Breast epithelium (tissue), 4 donors: ENCODE measurements around the gene COQ9. TPM values are rescaled to one million over a fixed set of nuclear protein-coding genes. Genes with fewer than 3 reads are reported as not detected.

Experiments
- DNase-seq, 2 donors: peaks; one replicate each; pipeline ENCODE4 v3.0.0-alpha.2; 2019; ENCODE audit warnings: low spot score in 2 of 2
- H3K27ac ChIP-seq, 2 donors: fragments of 200-600 bp; sonication (generic) in 1 of 2; one replicate each; pipeline ENCODE4 v1.5.1; 2016 to 2019; ENCODE audit warnings: mild to moderate bottlenecking in 1 of 2
- H3K27me3 ChIP-seq, 2 donors: fragments of 200-600 bp; sonication (generic) in 1 of 2; one replicate each; pipeline versions ENCODE4 v1.5.1 to v1.6.0; 2017 to 2019; ENCODE audit warnings: control low read depth in 1 of 2, mild to moderate bottlenecking in 1 of 2
- H3K36me3 ChIP-seq: fragments of 200-600 bp; one replicate; pipeline ENCODE4 v1.5.1; 2019
- H3K4me1 ChIP-seq, 2 donors: fragments of 200-600 bp; sonication (generic); one replicate each; pipeline ENCODE4 v1.5.1; 2016 to 2019; ENCODE audit warnings: control low read depth in 1 of 2
- H3K4me3 ChIP-seq, 3 donors: fragments of 200-600 bp; sonication (generic); 1 replicate in 2 of 3; 2 replicates in 1 of 3; pipeline ENCODE4 v1.5.1; 2016 to 2019; ENCODE audit warnings: mild to moderate bottlenecking in 3 of 3, moderate library complexity in 2 of 3
- H3K9me3 ChIP-seq, 2 donors: fragments of 200-600 bp; sonication (generic) in 1 of 2; one replicate each; pipeline ENCODE4 v1.5.1; 2016 to 2019; ENCODE audit warnings: control low read depth in 1 of 2
- CTCF ChIP-seq, 3 donors: fragments of 450-650 bp; IDR thresholded peaks; one replicate each; pipeline ENCODE4 v1.5.1; 2016 to 2017; ENCODE audit warnings: antibody characterized with exemption in 3 of 3, mild to moderate bottlenecking in 3 of 3, moderate library complexity in 3 of 3
- POLR2A ChIP-seq: fragments of 450-650 bp; IDR thresholded peaks from one replicate; pipeline ENCODE4 v1.6.1; 2016; ENCODE audit warnings: antibody characterized with exemption, mild to moderate bottlenecking, moderate library complexity
- POLR2AphosphoS5 ChIP-seq, 3 donors: sonication (generic); formaldehyde crosslinking; IDR thresholded peaks; one replicate each; pipeline ENCODE4 v1.6.1; 2017; ENCODE audit warnings: antibody characterized with exemption in 3 of 3
- intact Hi-C: fragments of 100-400 bp; cut with DNase I; formaldehyde crosslinking; loops from one replicate; pipeline ENCODE4 v1.15.1; 2023; ENCODE audit warnings: low total_unique reads
- total RNA-seq, 3 donors: library from RNA; depleted of rRNA; stranded (reverse); fragments of >200 nt; gene quantifications; one replicate each; pipeline ENCODE4 v1.1.0, GENCODE V29; 2016

The COQ9 gene
- total RNA-seq, 3 donors from 2014 or later = 36.0 to 42.6 (median 40.7) TPM

DNA sequence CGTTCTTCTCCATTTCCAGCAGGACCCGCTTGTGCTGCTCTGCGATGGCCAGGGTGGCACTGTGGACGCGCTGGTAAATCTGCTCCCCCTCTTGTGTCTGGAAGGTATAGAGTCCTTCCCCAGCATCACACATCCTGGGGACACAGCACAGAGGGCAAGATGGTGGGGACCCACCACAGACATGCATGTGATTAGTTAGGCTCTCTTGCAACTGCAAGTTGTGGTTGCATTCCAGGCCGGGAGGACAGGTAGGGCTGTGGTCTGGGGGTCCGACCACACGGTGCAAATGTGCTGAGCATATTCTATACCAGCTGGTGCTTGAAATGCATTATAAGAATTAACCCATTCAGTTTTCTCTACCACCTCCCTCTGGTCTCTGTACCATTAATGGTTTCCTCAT is 26.6 kb downstream of the COQ9 start:
- H3K4me1 ChIP-seq = peaks cover 0 to under 1% of the 10 kb centered on the region in 2 donors
- DNase-seq = no peak
- peaks cover 3% of the 10 kb centered on the region for H3K36me3 ChIP-seq
- H3K4me3 ChIP-seq = no peak overlapping the region
- TF ChIP-seq POLR2A = no peak
- TF ChIP-seq CTCF (IDR thresholded peaks at IDR 0.05) = no peak
- TF ChIP-seq POLR2AphosphoS5 (IDR thresholded peaks at IDR 0.05) = no peak
- no peaks in the 10 kb centered on the region for H3K27me3 ChIP-seq
- no peaks in the 10 kb centered on the region for H3K9me3 ChIP-seq
- intact Hi-C loops = no loop called here
- H3K27ac ChIP-seq = no peak overlapping the region

DNA sequence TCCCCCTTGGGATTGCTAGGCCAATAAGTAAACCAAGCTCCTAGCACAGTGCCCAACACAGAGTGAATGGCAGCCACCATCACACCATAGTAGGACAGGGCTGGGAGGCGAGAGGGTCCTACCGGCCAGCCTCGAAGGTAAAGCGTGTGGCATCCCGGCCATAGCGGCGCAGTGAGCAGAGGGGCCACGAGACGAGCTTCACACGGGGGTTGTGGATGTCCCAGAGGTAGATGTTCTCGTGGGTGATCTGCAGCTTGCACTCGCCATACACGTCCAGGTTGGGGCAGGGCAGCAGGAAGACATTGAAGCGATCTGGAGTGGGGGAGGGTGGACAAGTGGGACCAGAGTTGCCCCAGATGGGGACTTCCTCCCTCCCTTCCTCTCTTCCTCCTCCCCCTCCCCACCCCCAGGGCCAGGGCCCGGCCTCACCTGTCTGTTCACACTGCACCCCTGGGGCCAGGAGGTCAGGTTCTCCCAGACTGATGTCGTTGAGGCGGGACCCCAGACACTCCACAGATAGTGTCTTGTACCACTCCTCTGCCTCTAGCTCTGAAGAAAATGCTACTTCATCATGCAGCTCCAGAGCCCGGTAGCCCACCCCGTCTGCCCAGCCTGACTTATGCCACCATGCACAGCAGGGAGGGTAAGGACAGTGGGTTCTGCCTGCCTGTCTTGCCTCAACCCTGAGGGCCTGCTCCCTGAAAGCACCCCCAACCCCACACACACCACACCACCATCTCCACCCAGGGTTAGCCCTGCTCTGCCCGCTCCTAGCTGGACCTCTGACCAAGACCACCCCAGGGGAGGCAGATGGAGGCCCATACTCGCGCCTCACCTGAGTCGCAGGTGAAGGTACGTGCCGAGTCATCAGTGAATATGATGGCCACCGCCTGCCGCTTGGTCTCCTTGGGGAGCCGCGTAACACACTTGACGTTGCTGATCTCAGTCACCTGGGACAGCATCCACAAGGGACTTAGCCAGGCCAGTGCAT is 27.7 kb downstream of the COQ9 start:
- Histone ChIP-seq H3K27me3 (no peaks in the 10 kb centered on the region), H3K4me1 (peaks cover 0 to 11% of the 10 kb centered on the region in 2 donors), H3K36me3 (no peaks in the 10 kb centered on the region), H3K4me3 (no peak overlapping the region), H3K9me3 (no peaks in the 10 kb centered on the region), H3K27ac (no peak overlapping the region)
- intact Hi-C loops = no loop called here
- no peak for TF ChIP-seq CTCF (IDR thresholded peaks at IDR 0.05)
- TF ChIP-seq POLR2A = no peak
- TF ChIP-seq POLR2AphosphoS5 (IDR thresholded peaks at IDR 0.05) = no peak
- peak in 1 of 2 donors; percentile 48 for DNase-seq

GRCh38 chr16:57475711-57476339 is 28.5 kb downstream of the COQ9 start:
- peaks cover 0 to 12% of the 10 kb centered on the region in 2 donors for H3K4me1 ChIP-seq
- H3K27ac ChIP-seq = peak overlapping the region in 1 of 2 donors; percentile 52
- H3K27me3 ChIP-seq = no peaks in the 10 kb centered on the region
- no peaks in the 10 kb centered on the region for H3K9me3 ChIP-seq
- intact Hi-C loops = no loop called here
- DNase-seq = peak in 1 of 2 donors; percentile 46
- TF ChIP-seq POLR2A (no peak), CTCF (IDR thresholded peaks at IDR 0.05) (no peak), POLR2AphosphoS5 (IDR thresholded peaks at IDR 0.05) (no peak)
- H3K36me3 ChIP-seq = no peaks in the 10 kb centered on the region
- H3K4me3 ChIP-seq = no peak overlapping the region

- intact Hi-C loops = no loop called here
- H3K27ac ChIP-seq = peak overlapping the region in 1 of 2 donors; percentile 52
- no peaks in the 10 kb centered on the region for H3K36me3 ChIP-seq
- no peaks in the 10 kb centered on the region for H3K9me3 ChIP-seq
- H3K4me3 ChIP-seq = no peak overlapping the region
- TF ChIP-seq POLR2AphosphoS5 (IDR thresholded peaks at IDR 0.05) (no peak), CTCF (IDR thresholded peaks at IDR 0.05) (no peak), POLR2A (no peak)
- no peaks in the 10 kb centered on the region for H3K27me3 ChIP-seq
- peaks cover 0 to 12% of the 10 kb centered on the region in 2 donors for H3K4me1 ChIP-seq
- peak in 1 of 2 donors; percentile 31 for DNase-seq
Measured at GRCh38 chr16:57476546-57477410, 29.5 kb downstream of the COQ9 start.
